Fibroblast of the aortic adventitia (primary cell): ENCODE results near the gene CLIP1. TPM values are rescaled to one million over a fixed set of nuclear protein-coding genes. Genes with fewer than 3 reads are reported as not detected.
"Not testable (repeated sequence)": the region's sequence is repeated elsewhere in the genome, so short reads cannot be mapped to it uniquely, and the experiment has no call there.

Experiments used
- DNase-seq: peaks from one replicate; pipeline ENCODE4 v3.0.0-alpha.2; 2010; ENCODE audit warnings: low read depth
- H3K4me3 ChIP-seq: 2 replicates; pipeline ENCODE4 v1.5.1; 2011; ENCODE audit warnings: low read depth, mild to moderate bottlenecking, control low read depth, low read length, moderate library complexity
- total RNA-seq: library from RNA; depleted of rRNA; stranded (reverse); fragments of >200 nt; gene quantifications from 2 replicates; pipeline ENCODE4 v1.2.3, GENCODE V29; 2012; ENCODE audit warnings: low replicate concordance
- TF ChIP-seq, protein P1 (sequence below): IDR thresholded peaks from 2 replicates; pipeline ENCODE4 v1.5.1; 2011; ENCODE audit warnings: mild to moderate bottlenecking, low read length, control low read depth, inconsistent platforms; ENCODE audit not compliant: insufficient read depth

CLIP1 gene
- total RNA-seq, 1 donor: 80.3 TPM

DNA sequence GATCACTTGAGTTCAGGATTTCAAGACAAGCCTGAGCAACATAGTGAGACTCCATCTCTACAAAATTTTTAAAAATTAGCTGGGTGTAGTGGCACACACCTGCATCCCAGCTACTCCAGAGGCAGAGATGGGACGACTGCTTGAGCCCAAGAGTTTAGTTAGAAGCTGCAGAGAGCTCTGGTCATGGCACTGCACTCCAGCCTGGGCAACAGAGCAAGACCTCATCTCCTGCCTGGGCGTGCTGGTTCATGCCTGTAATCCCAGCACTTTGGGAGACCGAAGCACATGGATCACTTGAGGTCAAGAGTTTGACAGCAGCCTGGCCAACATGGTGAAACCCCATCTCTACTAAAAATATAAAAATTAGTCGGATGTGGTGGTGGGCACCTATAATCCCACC lies 20.2 kb downstream of the CLIP1 start:
- DNase-seq: no peak
- H3K4me3 ChIP-seq: no peak overlapping the region
- TF ChIP-seq, protein P1, sequence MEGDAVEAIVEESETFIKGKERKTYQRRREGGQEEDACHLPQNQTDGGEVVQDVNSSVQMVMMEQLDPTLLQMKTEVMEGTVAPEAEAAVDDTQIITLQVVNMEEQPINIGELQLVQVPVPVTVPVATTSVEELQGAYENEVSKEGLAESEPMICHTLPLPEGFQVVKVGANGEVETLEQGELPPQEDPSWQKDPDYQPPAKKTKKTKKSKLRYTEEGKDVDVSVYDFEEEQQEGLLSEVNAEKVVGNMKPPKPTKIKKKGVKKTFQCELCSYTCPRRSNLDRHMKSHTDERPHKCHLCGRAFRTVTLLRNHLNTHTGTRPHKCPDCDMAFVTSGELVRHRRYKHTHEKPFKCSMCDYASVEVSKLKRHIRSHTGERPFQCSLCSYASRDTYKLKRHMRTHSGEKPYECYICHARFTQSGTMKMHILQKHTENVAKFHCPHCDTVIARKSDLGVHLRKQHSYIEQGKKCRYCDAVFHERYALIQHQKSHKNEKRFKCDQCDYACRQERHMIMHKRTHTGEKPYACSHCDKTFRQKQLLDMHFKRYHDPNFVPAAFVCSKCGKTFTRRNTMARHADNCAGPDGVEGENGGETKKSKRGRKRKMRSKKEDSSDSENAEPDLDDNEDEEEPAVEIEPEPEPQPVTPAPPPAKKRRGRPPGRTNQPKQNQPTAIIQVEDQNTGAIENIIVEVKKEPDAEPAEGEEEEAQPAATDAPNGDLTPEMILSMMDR: no peak

DNA sequence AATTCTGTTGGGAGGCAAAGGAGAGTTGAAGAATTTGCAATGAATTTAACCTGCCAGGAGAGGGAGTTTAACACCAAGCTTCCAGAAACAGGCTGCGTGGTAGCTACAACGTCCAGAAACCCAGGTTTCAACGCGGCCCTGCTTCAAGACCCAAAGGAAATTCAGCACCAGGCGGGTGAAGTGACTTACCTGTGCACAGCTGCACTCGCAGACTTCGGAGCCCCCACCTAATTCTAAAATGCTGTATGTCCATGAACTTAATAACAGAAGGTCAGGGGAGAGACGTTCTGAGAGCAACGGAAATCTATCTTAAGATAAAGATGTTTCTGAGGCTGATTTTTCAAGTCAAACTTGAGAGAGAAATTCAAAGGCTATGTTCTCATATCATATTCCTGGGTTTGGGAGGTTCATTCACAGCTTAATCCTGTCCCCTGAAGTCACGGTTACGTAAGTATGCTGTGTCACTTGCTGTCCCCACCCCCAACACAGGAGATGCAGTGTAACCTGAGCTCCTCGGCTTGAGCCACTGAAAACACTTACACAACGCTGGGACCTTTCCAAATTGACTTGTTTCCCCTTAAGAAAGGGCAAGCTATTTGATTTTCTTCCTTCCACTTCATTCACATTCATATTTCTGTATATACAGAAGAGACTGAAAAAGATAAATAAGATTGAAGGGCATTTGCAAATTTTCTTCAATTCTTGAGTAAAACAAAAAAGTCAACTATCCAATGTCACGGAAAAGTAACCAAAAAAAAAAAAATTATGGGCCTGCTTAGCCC lies 22.7 kb downstream of the CLIP1 start:
- peak overlapping the region; percentile 40 for H3K4me3 ChIP-seq
- TF ChIP-seq, protein P1: peak; percentile 72
- peak; percentile 92 for DNase-seq

DNA sequence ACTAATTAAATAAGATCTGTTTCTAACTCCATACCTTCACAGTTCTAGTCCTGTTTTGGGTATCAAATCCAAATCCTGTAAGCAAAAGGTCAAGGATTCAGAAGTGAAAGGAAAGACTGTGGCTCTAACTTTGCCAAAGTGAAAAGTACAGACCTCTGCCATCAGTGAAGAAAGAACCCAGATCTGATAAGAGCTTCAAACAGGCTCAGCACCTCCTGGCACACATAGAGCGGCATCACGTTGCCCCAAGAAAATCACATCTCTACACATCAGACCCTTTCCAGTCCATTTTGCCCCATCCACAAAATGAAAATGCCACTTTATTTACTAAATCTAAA lies 23.2 kb downstream of the CLIP1 start:
- DNase-seq: no peak
- TF ChIP-seq, protein P1: no peak
- peak overlapping the region; percentile 39 for H3K4me3 ChIP-seq

DNA sequence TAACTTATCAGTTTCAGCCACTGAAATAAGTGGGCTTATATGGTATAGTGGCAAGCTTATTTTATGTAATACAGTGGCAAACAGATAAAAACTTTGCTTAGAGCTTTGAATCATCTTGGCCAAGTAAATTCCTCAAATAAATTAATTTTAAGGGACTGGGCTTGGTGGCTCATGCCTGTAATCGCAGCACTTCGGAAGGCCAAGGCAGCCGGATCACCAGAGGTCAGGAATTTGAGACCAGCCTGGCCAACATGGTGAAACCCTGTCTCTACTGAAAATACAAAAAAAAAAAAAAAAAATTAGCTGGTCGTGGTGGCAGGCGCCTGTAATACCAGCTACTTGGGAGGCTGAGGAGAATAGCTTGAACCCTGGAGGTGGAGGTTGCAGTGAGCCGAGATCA lies 24.5 kb downstream of the CLIP1 start:
- not testable (repeated sequence) for H3K4me3 ChIP-seq, DNase-seq

DNA sequence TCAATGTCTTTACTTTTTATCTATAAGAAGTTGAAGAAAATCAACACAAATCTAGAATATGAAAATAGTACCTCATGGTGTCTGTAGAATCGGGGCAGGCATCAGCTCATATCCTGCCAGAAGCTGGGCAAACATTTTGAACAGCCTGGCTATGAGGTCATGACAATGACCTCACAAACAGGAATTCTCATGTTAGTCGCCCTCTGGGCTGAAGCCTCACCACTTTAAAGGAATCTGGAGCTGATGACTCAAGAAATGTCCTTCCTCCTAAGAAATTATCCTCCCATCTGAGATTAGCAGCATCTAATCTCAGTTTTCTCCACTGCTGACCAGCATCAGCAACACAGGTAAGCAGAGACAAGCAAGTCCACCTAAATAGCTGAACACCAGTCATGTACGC lies 27.1 kb downstream of the CLIP1 start:
- H3K4me3 ChIP-seq: no peak overlapping the region
- DNase-seq: peak; percentile 85
- TF ChIP-seq, protein P1: no peak

DNA sequence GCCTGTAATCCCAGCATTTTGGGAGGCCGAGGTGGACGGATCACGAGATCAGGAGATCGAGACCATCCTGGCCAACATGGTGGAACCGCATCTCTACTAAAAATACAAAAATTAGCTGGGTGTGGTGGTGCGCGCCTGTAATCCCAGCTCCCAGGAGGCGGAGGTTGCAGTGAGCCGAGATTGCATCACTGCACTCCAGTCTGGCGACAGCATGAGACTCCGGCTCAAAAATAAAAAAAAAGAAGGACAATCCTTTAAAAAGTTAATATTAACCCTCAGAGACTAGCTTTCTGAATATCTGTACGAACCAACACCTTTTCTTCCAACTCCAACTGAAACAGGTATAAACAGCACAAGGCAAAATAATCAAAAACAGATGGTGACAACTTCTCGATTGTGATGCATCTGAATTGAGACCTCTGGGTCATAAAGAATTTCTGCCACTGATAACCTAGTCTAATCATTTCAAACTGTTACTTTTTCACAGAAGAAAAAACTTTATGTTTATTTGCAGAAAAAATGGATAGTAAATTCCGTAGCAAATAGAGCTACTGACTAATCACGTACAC lies 27.8 kb downstream of the CLIP1 start:
- TF ChIP-seq, protein P1: no peak
- peak overlapping the region; percentile 13 for H3K4me3 ChIP-seq
- DNase-seq: peak; percentile 76

DNA sequence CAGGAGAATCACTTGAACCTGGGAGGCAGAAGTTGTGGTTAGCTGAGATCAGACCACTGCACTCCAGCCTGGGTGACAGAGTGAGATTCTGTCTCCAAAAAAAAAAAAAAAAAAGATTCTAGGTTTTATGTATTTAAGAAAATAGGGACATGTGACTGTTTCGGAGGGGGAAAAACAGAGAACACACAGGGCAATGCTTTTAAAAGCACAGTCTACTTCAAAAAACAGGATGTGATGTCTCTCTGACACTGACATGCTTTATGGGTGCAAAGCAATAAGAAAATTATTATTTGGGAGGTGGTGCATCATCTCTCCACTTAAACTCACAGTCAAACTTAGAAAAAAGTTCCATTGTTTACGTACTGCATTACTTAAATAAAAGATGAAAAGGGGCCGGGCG lies 28.7 kb downstream of the CLIP1 start:
- TF ChIP-seq, protein P1: no peak
- no peak for DNase-seq
- no peak overlapping the region for H3K4me3 ChIP-seq
